DND-41 (cell line): ENCODE results near the gene TMPRSS11B.

ENCODE experiments used
- ATAC-seq: fragments of 200-7000 bp; cut with Tn5 transposase; 3 replicates; pipeline ENCODE4 v1.9.1; 2021; ENCODE audit warnings: low read depth; ENCODE audit not compliant: insufficient read depth
- DNase-seq: peaks from one replicate; pipeline ENCODE4 v3.0.0-alpha.2; 2020
- H2AFZ ChIP-seq: 2 replicates; pipeline ENCODE4 v1.6.0; 2012; ENCODE audit warnings: low read depth, low read length
- H3K27ac ChIP-seq: 2 replicates; pipeline ENCODE4 v1.5.1; 2012; ENCODE audit warnings: low read length, inconsistent platforms
- H3K27me3 ChIP-seq: fragments of 200-600 bp; sonication (generic); 2 replicates; pipeline ENCODE4 v1.6.0; 2012; ENCODE audit warnings: low read length, mild to moderate bottlenecking, inconsistent platforms; ENCODE audit not compliant: insufficient read depth, poor library complexity
- H3K36me3 ChIP-seq: 2 replicates; pipeline ENCODE4 v1.5.1; 2012; ENCODE audit warnings: low read length, inconsistent platforms; ENCODE audit not compliant: insufficient read depth
- H3K4me1 ChIP-seq: 2 replicates; pipeline ENCODE4 v1.5.1; 2012; ENCODE audit warnings: mild to moderate bottlenecking, low read length; ENCODE audit not compliant: insufficient read depth
- H3K4me2 ChIP-seq: 2 replicates; pipeline ENCODE4 v1.6.0; 2012; ENCODE audit warnings: mild to moderate bottlenecking, moderate library complexity, low read length, inconsistent platforms; ENCODE audit not compliant: insufficient read depth
- H3K4me3 ChIP-seq, 2 experiments: fragments of 200-600 bp in 1 of 2; shearing (Covaris generic) in 1 of 2; 2 replicates each; pipeline ENCODE4 v1.5.1; 2012 to 2016; ENCODE audit warnings: inconsistent platforms in 2 of 2, low read length in 2 of 2, mild to moderate bottlenecking in 2 of 2, low read depth in 1 of 2, moderate library complexity in 1 of 2
- H3K79me2 ChIP-seq: 2 replicates; pipeline ENCODE4 v1.6.0; 2012; ENCODE audit warnings: low read length, inconsistent platforms; ENCODE audit not compliant: insufficient read depth
- H3K9ac ChIP-seq: 2 replicates; pipeline ENCODE4 v1.6.0; 2012; ENCODE audit warnings: low read depth, mild to moderate bottlenecking, inconsistent platforms, low read length, moderate library complexity
- H3K9me3 ChIP-seq: 2 replicates; pipeline ENCODE4 v1.5.1; 2012; ENCODE audit warnings: low read length, moderate library complexity, mild to moderate bottlenecking, inconsistent platforms; ENCODE audit not compliant: insufficient read depth, severe bottlenecking
- H4K20me1 ChIP-seq: 2 replicates; pipeline ENCODE4 v1.6.0; 2012; ENCODE audit warnings: low read length; ENCODE audit not compliant: insufficient read depth
- CTCF ChIP-seq: IDR thresholded peaks from 2 replicates; pipeline ENCODE4 v1.5.1; 2012; ENCODE audit warnings: borderline replicate concordance, low read length, moderate library complexity, mild to moderate bottlenecking; ENCODE audit not compliant: poor library complexity, severe bottlenecking; ENCODE audit errors: extremely low read depth
- EZH2 ChIP-seq: IDR thresholded peaks from 3 replicates; pipeline ENCODE4 v1.6.1; 2012; ENCODE audit warnings: borderline replicate concordance, low read depth, mild to moderate bottlenecking, moderate library complexity, low read length, inconsistent platforms; ENCODE audit not compliant: severe bottlenecking

TMPRSS11B gene

GRCh38 chr4:68187145-68187544 is 58.3 kb downstream of the TMPRSS11B start:
- Histone ChIP-seq H3K4me2 (no peak overlapping the region), H3K27me3 (no peaks in the 10 kb centered on the region), H3K9ac (no peak overlapping the region), H3K4me3 (no peak overlapping the region), H4K20me1 (no peaks in the 10 kb centered on the region), H3K4me1 (no peaks in the 10 kb centered on the region), H3K36me3 (no peaks in the 10 kb centered on the region), H3K27ac (no peak overlapping the region), H3K9me3 (no peaks in the 10 kb centered on the region), H2AFZ (no peak overlapping the region), H3K79me2 (no peaks in the 10 kb centered on the region)
- DNase-seq (no peak), ATAC-seq (no peak)
- TF ChIP-seq EZH2, result no peak
- TF ChIP-seq CTCF, result no peak

GRCh38 chr4:68184923-68185322 is 60.6 kb downstream of the TMPRSS11B start:
- Histone ChIP-seq H3K4me1 (no peaks in the 10 kb centered on the region), H3K27me3 (no peaks in the 10 kb centered on the region), H3K4me3 (no peak overlapping the region), H3K9ac (no peak overlapping the region), H3K79me2 (no peaks in the 10 kb centered on the region), H3K4me2 (no peak overlapping the region), H3K9me3 (no peaks in the 10 kb centered on the region), H3K27ac (no peak overlapping the region), H3K36me3 (no peaks in the 10 kb centered on the region), H4K20me1 (no peaks in the 10 kb centered on the region), H2AFZ (no peak overlapping the region)
- ATAC-seq, result no peak
- TF ChIP-seq CTCF, result no peak
- TF ChIP-seq EZH2, result no peak
- no peak for DNase-seq

GRCh38 chr4:68183417-68183816 is 62.1 kb downstream of the TMPRSS11B start:
- H3K9me3 ChIP-seq, result no peaks in the 10 kb centered on the region
- ATAC-seq (no peak), DNase-seq (no peak)
- no peaks in the 10 kb centered on the region for H3K79me2 ChIP-seq
- H4K20me1 ChIP-seq, result no peaks in the 10 kb centered on the region
- H3K27me3 ChIP-seq, result no peaks in the 10 kb centered on the region
- H3K4me2 ChIP-seq, result no peak overlapping the region
- H3K4me3 ChIP-seq, result no peak overlapping the region
- no peak overlapping the region for H2AFZ ChIP-seq
- no peaks in the 10 kb centered on the region for H3K4me1 ChIP-seq
- TF ChIP-seq CTCF, result no peak
- TF ChIP-seq EZH2, result no peak
- no peaks in the 10 kb centered on the region for H3K36me3 ChIP-seq
- H3K9ac ChIP-seq, result no peak overlapping the region
- no peak overlapping the region for H3K27ac ChIP-seq

- H4K20me1 ChIP-seq, result no peaks in the 10 kb centered on the region
- no peak overlapping the region for H2AFZ ChIP-seq
- H3K4me2 ChIP-seq, result no peak overlapping the region
- no peak overlapping the region for H3K9ac ChIP-seq
- TF ChIP-seq EZH2 (no peak), CTCF (no peak)
- no peaks in the 10 kb centered on the region for H3K9me3 ChIP-seq
- no peak overlapping the region for H3K4me3 ChIP-seq
- no peaks in the 10 kb centered on the region for H3K79me2 ChIP-seq
- no peaks in the 10 kb centered on the region for H3K4me1 ChIP-seq
- H3K36me3 ChIP-seq, result no peaks in the 10 kb centered on the region
- DNase-seq (no peak), ATAC-seq (no peak)
- no peaks in the 10 kb centered on the region for H3K27me3 ChIP-seq
- H3K27ac ChIP-seq, result no peak overlapping the region
Measured at GRCh38 chr4:68182382-68182820, 63.1 kb downstream of the TMPRSS11B start.
